Osteocyte (in vitro differentiated cells): ENCODE measurements around the gene RGL4. TPM values are rescaled to one million over a fixed set of nuclear protein-coding genes. Genes with fewer than 3 reads are reported as not detected.

Experiments used
- DNase-seq: peaks from one replicate; pipeline ENCODE4 v3.0.0; 2021; ENCODE audit warnings: mixed read lengths; ENCODE audit not compliant: unreplicated experiment; ENCODE audit errors: extremely low spot score
- H3K27ac Mint-ChIP-seq: one replicate; pipeline ENCODE4 v1.8.0; 2021; ENCODE audit warnings: mild to moderate bottlenecking, mixed read lengths; ENCODE audit not compliant: unreplicated experiment
- H3K27me3 Mint-ChIP-seq: one replicate; pipeline ENCODE4 v1.8.0; 2021; ENCODE audit warnings: mixed read lengths; ENCODE audit not compliant: unreplicated experiment
- H3K36me3 Mint-ChIP-seq: one replicate; pipeline ENCODE4 v1.8.0; 2021; ENCODE audit warnings: mixed read lengths; ENCODE audit not compliant: unreplicated experiment
- H3K4me1 Mint-ChIP-seq: one replicate; pipeline ENCODE4 v1.8.0; 2021; ENCODE audit warnings: mixed read lengths; ENCODE audit not compliant: unreplicated experiment
- H3K4me3 Mint-ChIP-seq: one replicate; pipeline ENCODE4 v1.8.0; 2021; ENCODE audit warnings: mild to moderate bottlenecking, moderate library complexity, mixed read lengths; ENCODE audit not compliant: unreplicated experiment
- H3K9me3 Mint-ChIP-seq: one replicate; pipeline ENCODE4 v1.8.0; 2021; ENCODE audit warnings: mixed read lengths; ENCODE audit not compliant: unreplicated experiment
- CTCF ChIP-seq: fragments of 200-600 bp; sonication (generic); IDR thresholded peaks from 2 replicates; pipeline ENCODE4 v1.5.0; 2021; ENCODE audit warnings: antibody characterized with exemption, mild to moderate bottlenecking, moderate library complexity
- total RNA-seq: library from RNA; stranded (reverse); gene quantifications from 2 replicates; pipeline ENCODE4 v1.2.1, GENCODE V29; 2021

The RGL4 gene
- total RNA-seq, 1 donor from 2014 or later: not detected

DNA sequence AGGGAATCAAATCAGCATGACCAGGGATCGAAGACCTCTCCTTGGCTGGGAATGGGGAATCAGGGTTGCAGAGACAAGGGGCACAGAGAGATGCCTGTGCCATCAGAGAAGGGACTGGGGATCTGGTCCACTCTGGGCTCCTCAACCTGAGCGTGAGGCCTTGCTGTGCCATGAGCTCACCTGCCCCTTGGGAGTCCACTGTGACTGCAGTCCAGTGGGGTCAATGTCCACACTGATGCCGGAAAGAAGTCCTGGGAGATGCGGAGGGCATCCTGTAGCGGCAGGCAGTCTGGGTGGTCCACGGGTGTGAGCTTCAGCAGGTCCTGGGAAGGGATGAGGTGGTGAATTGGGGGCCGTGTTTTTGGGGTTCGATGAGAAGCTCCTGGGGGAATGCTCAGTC lies 7.3 kb upstream of the RGL4 start:
- Mint-ChIP-seq H3K9me3 (no peaks in the 10 kb centered on the region), H3K4me3 (no peak overlapping the region), H3K27me3 (no peaks in the 10 kb centered on the region), H3K4me1 (no peaks in the 10 kb centered on the region), H3K27ac (no peak overlapping the region), H3K36me3 (peaks cover 20% of the 10 kb centered on the region)
- no peak for TF ChIP-seq CTCF
- no peak for DNase-seq

- Mint-ChIP-seq H3K36me3 (peaks cover 20% of the 10 kb centered on the region), H3K9me3 (no peaks in the 10 kb centered on the region), H3K27me3 (no peaks in the 10 kb centered on the region), H3K4me3 (no peak overlapping the region), H3K4me1 (no peaks in the 10 kb centered on the region), H3K27ac (no peak overlapping the region)
- TF ChIP-seq CTCF: no peak
- no peak for DNase-seq
These were observed 6.8 kb upstream of the RGL4 start for GRCh38 chr22:23684026-23684425.

DNA sequence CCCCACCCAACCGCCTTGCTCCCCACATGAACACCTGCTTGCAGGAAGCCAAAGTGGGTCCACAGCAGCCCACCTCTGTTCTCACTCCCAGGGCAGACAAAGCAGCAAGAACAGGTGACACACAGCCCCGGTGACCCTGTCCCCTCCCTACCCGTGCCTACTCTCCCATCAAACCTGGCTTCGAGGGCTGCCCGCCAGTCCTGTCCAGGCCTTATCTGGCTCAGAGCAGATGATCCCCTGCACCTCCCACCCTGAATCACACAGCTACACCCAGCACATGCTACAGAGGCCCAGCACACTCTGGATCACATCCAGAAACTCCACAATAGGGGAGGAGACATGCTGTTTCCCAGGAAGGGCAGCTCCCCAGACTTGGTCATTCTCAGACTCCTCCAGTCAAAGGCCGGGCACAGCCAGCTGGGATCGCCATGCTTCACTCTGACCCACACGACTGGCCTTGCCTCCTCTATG lies 6.2 kb upstream of the RGL4 start:
- Mint-ChIP-seq H3K36me3 (peaks cover 20% of the 10 kb centered on the region), H3K9me3 (no peaks in the 10 kb centered on the region), H3K27me3 (no peaks in the 10 kb centered on the region), H3K4me1 (no peaks in the 10 kb centered on the region), H3K27ac (no peak overlapping the region), H3K4me3 (no peak overlapping the region)
- no peak for DNase-seq
- TF ChIP-seq CTCF: no peak

GRCh38 chr22:23685205-23685784 lies 5.5 kb upstream of the RGL4 start:
- Mint-ChIP-seq H3K4me3 (no peak overlapping the region), H3K4me1 (no peaks in the 10 kb centered on the region), H3K27me3 (no peaks in the 10 kb centered on the region), H3K36me3 (peaks cover 21% of the 10 kb centered on the region), H3K27ac (no peak overlapping the region), H3K9me3 (no peaks in the 10 kb centered on the region)
- DNase-seq: no peak
- TF ChIP-seq CTCF: no peak

DNA sequence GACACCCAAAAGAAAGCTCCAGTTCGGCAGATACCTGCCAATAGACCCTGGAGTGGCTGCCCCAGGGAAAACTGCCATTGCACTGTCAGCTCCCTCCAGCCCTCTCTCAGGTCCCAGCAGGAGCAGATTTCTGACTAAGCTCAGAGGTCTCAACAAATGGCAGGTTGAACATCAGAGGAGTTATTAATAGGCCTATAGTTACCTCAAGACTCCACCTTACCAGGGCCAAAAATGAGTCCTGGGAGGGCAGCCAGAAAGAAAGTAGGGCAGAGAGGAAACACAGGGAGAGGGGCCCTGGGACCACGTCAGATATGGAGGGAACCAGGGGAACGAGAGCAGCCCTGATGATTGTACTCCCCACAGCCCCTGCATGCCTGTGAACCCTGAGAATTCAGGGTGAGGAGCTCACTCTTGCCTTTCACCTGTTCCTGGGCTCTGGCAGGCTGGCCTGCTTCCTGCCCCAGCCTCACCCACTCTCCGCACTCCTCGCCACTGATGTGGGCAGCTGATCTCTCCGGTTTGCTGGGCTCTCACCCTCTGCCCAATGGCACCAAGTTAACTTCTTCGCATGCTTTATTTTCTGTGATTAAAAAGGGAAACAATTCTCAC lies 4.3 kb upstream of the RGL4 start:
- Mint-ChIP-seq H3K4me1 (no peaks in the 10 kb centered on the region), H3K36me3 (peaks cover 24% of the 10 kb centered on the region), H3K9me3 (no peaks in the 10 kb centered on the region), H3K27me3 (no peaks in the 10 kb centered on the region), H3K4me3 (no peak overlapping the region), H3K27ac (no peak overlapping the region)
- no peak for TF ChIP-seq CTCF
- no peak for DNase-seq
